H1 (cell line): ENCODE measurements around the gene IQCH. TPM values are rescaled to one million over a fixed set of nuclear protein-coding genes. Genes with fewer than 3 reads are reported as not detected.

Source experiments
- CTCF ChIA-PET: fragments of 300-600 bp; sonication (Branson Sonifier 250); formaldehyde crosslinking; loops from one replicate; lab custom pipeline; 2021; ENCODE audit not compliant: partially characterized antibody; lab: Charles Lee
- POLR2A ChIA-PET: fragments of 300-600 bp; sonication (Branson Sonifier 250); formaldehyde crosslinking; loops from one replicate; lab custom pipeline; 2021; ENCODE audit warnings: inconsistent platforms; ENCODE audit not compliant: partially characterized antibody; lab: Charles Lee
- DNase-seq, 2 experiments: peaks; one replicate each; pipeline versions ENCODE4 v3.0.0 to v3.0.0-alpha.2; 2010 to 2022; ENCODE audit warnings: low spot score in 2 of 2, low read depth in 1 of 2, mixed read lengths in 1 of 2
- FAIRE-seq: peaks from 2 replicates; lab custom pipeline; 2011; peaks lifted over from hg19 to GRCh38; lab: Jason Lieb, UNC
- H2AFZ ChIP-seq: 2 replicates; pipeline ENCODE4 v1.8.1; 2012; ENCODE audit warnings: low read length, inconsistent platforms
- H2AK5ac ChIP-seq: 2 replicates; pipeline ENCODE4 v1.6.1; 2013; ENCODE audit warnings: low read depth, low read length
- H2BK120ac ChIP-seq: replicated peaks from 2 replicates; pipeline ENCODE3; 2013; ENCODE audit warnings: low read depth, low read length, inconsistent platforms
- H2BK12ac ChIP-seq: 2 replicates; pipeline ENCODE4 v1.6.1; 2013; ENCODE audit warnings: low read depth, low read length
- H2BK15ac ChIP-seq: 2 replicates; pipeline ENCODE4 v1.6.1; 2013; ENCODE audit warnings: low read length
- H2BK20ac ChIP-seq: 2 replicates; pipeline ENCODE4 v1.6.1; 2013; ENCODE audit warnings: low read length
- H2BK5ac ChIP-seq: 2 replicates; pipeline ENCODE4 v1.6.1; 2013; ENCODE audit warnings: low read depth, low read length
- H3K14ac ChIP-seq: 2 replicates; pipeline ENCODE4 v1.6.1; 2013; ENCODE audit warnings: inconsistent platforms; ENCODE audit not compliant: insufficient read length
- H3K18ac ChIP-seq: 2 replicates; pipeline ENCODE4 v1.6.1; 2013; ENCODE audit warnings: low read length; ENCODE audit errors: extremely low read depth
- H3K23ac ChIP-seq: 2 replicates; pipeline ENCODE4 v1.6.1; 2013; ENCODE audit warnings: inconsistent platforms; ENCODE audit not compliant: insufficient read length
- H3K23me2 ChIP-seq: 2 replicates; pipeline ENCODE4 v1.6.1; 2013; ENCODE audit warnings: low read depth, low read length
- H3K27ac ChIP-seq: 2 replicates; pipeline ENCODE4 v1.6.1; 2011; ENCODE audit warnings: low read depth, low read length, inconsistent platforms
- H3K27me3 ChIP-seq, 4 experiments: replicated peaks in 1 of 4; 1 replicate in 1 of 4; 2 replicates in 3 of 4; pipeline versions ENCODE4 v1.6.1 to v1.8.1; 2011 to 2013; ENCODE audit warnings: low read length in 3 of 4, mild to moderate bottlenecking in 3 of 4, inconsistent platforms in 2 of 4, mixed read lengths in 2 of 4, moderate library complexity in 1 of 4; ENCODE audit not compliant: control insufficient read depth in 3 of 4, insufficient read depth in 3 of 4; ENCODE audit errors: extremely low read depth in 1 of 4
- H3K36me3 ChIP-seq, 4 experiments: 2 replicates each; pipeline versions ENCODE4 v1.6.1 to v1.8.1; 2011 to 2013; ENCODE audit warnings: mild to moderate bottlenecking in 4 of 4, low read length in 3 of 4, moderate library complexity in 2 of 4, control low read depth in 1 of 4, inconsistent platforms in 1 of 4; ENCODE audit not compliant: insufficient read depth in 4 of 4, control insufficient read depth in 2 of 4
- H3K4ac ChIP-seq: replicated peaks from 2 replicates; pipeline ENCODE3; 2013; ENCODE audit warnings: low read length, low read depth, mixed read lengths, inconsistent platforms; ENCODE audit not compliant: insufficient read length
- H3K4me1 ChIP-seq, 4 experiments: replicated peaks in 1 of 4; 1 replicate in 1 of 4; 2 replicates in 3 of 4; pipeline versions ENCODE4 v1.6.1 to v1.8.1; 2011 to 2013; ENCODE audit warnings: low read length in 3 of 4, inconsistent platforms in 2 of 4, mixed read lengths in 1 of 4; ENCODE audit not compliant: insufficient read depth in 4 of 4, control insufficient read depth in 3 of 4
- H3K4me2 ChIP-seq, 2 experiments: 2 replicates each; pipeline versions ENCODE4 v1.6.1 to v1.8.1; 2011 to 2013; ENCODE audit warnings: low read depth in 2 of 2, low read length in 2 of 2, control low read depth in 1 of 2, inconsistent platforms in 1 of 2, mild to moderate bottlenecking in 1 of 2; ENCODE audit not compliant: insufficient read depth in 1 of 2
- H3K4me3 ChIP-seq, 4 experiments: fragments of 200-600, 300-600 bp in 1 of 4; sonication (generic), shearing (Covaris generic), sonication (Bioruptor Twin) in 1 of 4; 2 replicates each; pipeline versions ENCODE4 v1.5.1 to v1.8.1; 2011 to 2016; ENCODE audit warnings: low read length in 4 of 4, low read depth in 3 of 4, control low read depth in 2 of 4, inconsistent platforms in 2 of 4, mild to moderate bottlenecking in 2 of 4, mixed read lengths in 1 of 4, moderate library complexity in 1 of 4; ENCODE audit not compliant: insufficient read depth in 2 of 4; ENCODE audit errors: extremely low read depth in 1 of 4
- H3K56ac ChIP-seq: replicated peaks from 2 replicates; pipeline ENCODE3; 2013; ENCODE audit warnings: low read depth, mild to moderate bottlenecking, mixed read lengths, low read length, inconsistent platforms; ENCODE audit not compliant: insufficient read length
- H3K79me1 ChIP-seq: 2 replicates; pipeline ENCODE4 v1.6.1; 2013; ENCODE audit warnings: low read depth, low read length, control low read depth
- H3K79me2 ChIP-seq, 2 experiments: 2 replicates each; pipeline versions ENCODE4 v1.6.1 to v1.8.1; 2012 to 2013; ENCODE audit warnings: low read length in 2 of 2, mild to moderate bottlenecking in 2 of 2, inconsistent platforms in 1 of 2; ENCODE audit not compliant: insufficient read depth in 2 of 2, control insufficient read depth in 1 of 2
- H3K9ac ChIP-seq, 4 experiments: replicated peaks in 1 of 4; 1 replicate in 1 of 4; 2 replicates in 3 of 4; pipeline versions ENCODE4 v1.6.1 to v1.8.1; 2011 to 2013; ENCODE audit warnings: low read depth in 3 of 4, low read length in 3 of 4, control low read depth in 2 of 4, mild to moderate bottlenecking in 2 of 4, moderate library complexity in 2 of 4, inconsistent platforms in 1 of 4; ENCODE audit errors: extremely low read depth in 1 of 4
- H3K9me3 ChIP-seq, 2 experiments: 2 replicates each; pipeline versions ENCODE4 v1.6.1 to v1.8.1; 2012 to 2013; ENCODE audit warnings: mild to moderate bottlenecking in 2 of 2, moderate library complexity in 2 of 2, control low read depth in 1 of 2, inconsistent platforms in 1 of 2, low read depth in 1 of 2, low read length in 1 of 2, mixed read lengths in 1 of 2; ENCODE audit not compliant: insufficient read depth in 2 of 2
- H4K20me1 ChIP-seq, 2 experiments: replicated peaks in 1 of 2; 2 replicates each; pipeline versions ENCODE3 to v1.8.1; 2011 to 2013; ENCODE audit warnings: inconsistent platforms in 2 of 2, low read length in 2 of 2, mild to moderate bottlenecking in 1 of 2; ENCODE audit not compliant: insufficient read depth in 2 of 2, control insufficient read depth in 1 of 2
- H4K5ac ChIP-seq: 2 replicates; pipeline ENCODE4 v1.6.1; 2013; ENCODE audit warnings: low read length, low read depth, mixed read lengths, inconsistent platforms; ENCODE audit not compliant: insufficient read length
- H4K8ac ChIP-seq: 2 replicates; pipeline ENCODE4 v1.8.0; 2013; ENCODE audit warnings: mild to moderate bottlenecking, moderate library complexity, low read length, inconsistent platforms; ENCODE audit not compliant: insufficient read depth; ENCODE audit errors: extremely low read depth
- H4K91ac ChIP-seq: replicated peaks from 2 replicates; pipeline ENCODE3; 2013; ENCODE audit warnings: low read length, mixed read lengths, inconsistent platforms; ENCODE audit not compliant: insufficient read length
- CBX5 ChIP-seq: fragments of 300-800, 300-1000 bp; sonication (generic); IDR thresholded peaks from 2 replicates; pipeline ENCODE4 v1.7.1; 2016; ENCODE audit warnings: antibody characterized with exemption, low read length, low read depth
- JUN ChIP-seq: IDR thresholded peaks from 2 replicates; pipeline ENCODE4 v1.6.1; 2011; ENCODE audit warnings: low read depth, mild to moderate bottlenecking, improper control_type of control experiment, low read length
- KDM1A ChIP-seq: fragments of 200-600, 300-600 bp; sonication (generic); IDR thresholded peaks from 2 replicates; pipeline ENCODE4 v1.7.1; 2016; ENCODE audit warnings: mild to moderate bottlenecking, low read length, borderline replicate concordance
- KDM5A ChIP-seq: fragments of 200-600 bp; IDR thresholded peaks from 2 replicates; pipeline ENCODE4 v1.7.1; 2012; ENCODE audit warnings: mild to moderate bottlenecking, low read length, inconsistent platforms, mixed read lengths
- MAFK ChIP-seq: IDR thresholded peaks from 2 replicates; pipeline ENCODE4 v1.6.1; 2012; ENCODE audit warnings: low read depth, mild to moderate bottlenecking, improper control_type of control experiment, low read length
- RAD21 ChIP-seq, 2 experiments: IDR thresholded peaks in 1 of 2; conservative IDR thresholded peaks in 1 of 2; 2 replicates each; pipeline ENCODE4 v1.6.1; 2011; ENCODE audit warnings: low read depth in 2 of 2, low read length in 2 of 2, improper control_type of control experiment in 1 of 2, inconsistent platforms in 1 of 2, mild to moderate bottlenecking in 1 of 2, moderate library complexity in 1 of 2
- RBBP5 ChIP-seq: IDR thresholded peaks from 2 replicates; pipeline ENCODE4 v1.7.1; 2012; ENCODE audit warnings: low read depth, mild to moderate bottlenecking, inconsistent platforms, low read length, moderate library complexity, borderline replicate concordance
- SAP30 ChIP-seq: fragments of 300-600 bp; sonication (generic); IDR thresholded peaks from 2 replicates; pipeline ENCODE4 v1.7.1; 2012; ENCODE audit warnings: low read length, moderate library complexity, mild to moderate bottlenecking, inconsistent platforms; ENCODE audit not compliant: insufficient read depth, insufficient replicate concordance
- YY1 ChIP-seq: IDR thresholded peaks from 2 replicates; pipeline ENCODE4 v1.6.1; 2011; ENCODE audit warnings: low read depth, mild to moderate bottlenecking, low read length
- ZNF274 ChIP-seq: IDR thresholded peaks from 2 replicates; pipeline ENCODE4 v1.7.0; 2012; ENCODE audit warnings: low read length, borderline replicate concordance; ENCODE audit errors: extremely low read depth
- WGBS, 2 experiments: shearing (Covaris generic) in 1 of 2; methylation state at CpG; one replicate each; pipeline versions ENCODE4 v1.1.6 to v1.1.7; 2013 to 2015; ENCODE audit warnings: low lambda C conversion rate in 2 of 2, mixed read lengths in 2 of 2, inconsistent platforms in 1 of 2, low coverage in 1 of 2, missing lambda C conversion rate in 1 of 2; ENCODE audit not compliant: insufficient replicate concordance in 2 of 2, insufficient coverage in 1 of 2, insufficient read length in 1 of 2; ENCODE audit errors: extremely low coverage in 1 of 2, missing lambda C conversion rate in 1 of 2; 5-methylcytosine and 5-hydroxymethylcytosine counted together
- polyA plus RNA-seq, 7 experiments: library from polyadenylated mRNA; depleted of rRNA in 3 of 7; stranded (reverse) in 5 of 7; unstranded in 2 of 7; fragments of >200 nt in 5 of 7; fragments of 200-250 nt in 2 of 7; gene quantifications; 1 replicate in 5 of 7; 2 replicates in 1 of 7; 4 replicates in 1 of 7; pipeline versions ENCODE4 v1.2.1 to v1.2.3, GENCODE V29; 2011 to 2013; ENCODE audit warnings: missing spikeins in 2 of 7, mixed read lengths in 2 of 7
- total RNA-seq: library from RNA; stranded (reverse); fragmentation: NEBNext Ultra II Directional; extraction: Animal tissue kit (Norgen Biotek cat#: 25700); gene quantifications from 2 replicates; pipeline ENCODE4 v1.2.1, GENCODE V29; 2021
- TF ChIP-seq, protein P1 (sequence below): IDR thresholded peaks from 2 replicates; pipeline ENCODE4 v1.6.1; 2011; ENCODE audit warnings: low read depth, mild to moderate bottlenecking, low read length; ENCODE audit not compliant: insufficient read depth
- TF ChIP-seq, protein P2 (sequence below): IDR thresholded peaks from 2 replicates; pipeline ENCODE4 v1.6.1; 2012; ENCODE audit warnings: inconsistent platforms

The IQCH gene
- total and polyA plus RNA-seq, 2 of the 8 experiments (the other 6 are each of a cell fraction or from before 2014, with no cell fraction given) = 0.60 to 1.9 TPM

DNA sequence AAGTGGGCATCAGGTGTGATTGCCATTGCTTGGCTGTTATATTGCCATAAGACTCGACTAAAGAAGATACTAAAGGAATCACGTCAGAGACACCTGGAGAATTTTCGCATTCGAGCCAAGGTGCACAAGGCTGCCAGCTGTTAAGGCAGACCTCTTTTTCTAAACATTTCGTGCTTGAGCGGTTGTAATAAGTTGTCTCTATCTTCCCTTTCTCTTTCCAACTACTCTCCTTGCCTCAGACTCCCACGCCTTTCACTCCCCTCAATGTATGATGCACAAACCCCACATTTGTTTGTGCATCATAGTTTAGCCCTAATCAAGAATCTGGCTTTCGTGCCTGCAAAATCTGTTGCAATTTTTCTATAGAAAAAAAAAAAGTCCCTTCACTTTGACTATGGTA lies 118.0 kb downstream of the IQCH start:
- H3K4me2 ChIP-seq = no peak overlapping the region
- CTCF ChIA-PET = interaction anchor here (1.0 kb wide), 1 partner anchor 61 kb away, joined by 3 read pairs; no protein-coding TSS in a partner anchor
- no peak overlapping the region for H3K23ac ChIP-seq
- no peak overlapping the region for H2AFZ ChIP-seq
- H4K5ac ChIP-seq = no peak overlapping the region
- H3K23me2 ChIP-seq = no peaks in the 10 kb centered on the region
- no peak overlapping the region for H3K4me3 ChIP-seq
- no peak overlapping the region for H2BK15ac ChIP-seq
- no peak overlapping the region for H3K56ac ChIP-seq
- no peak overlapping the region for H3K4ac ChIP-seq
- H3K36me3 ChIP-seq = no peaks in the 10 kb centered on the region
- no peak for DNase-seq
- no peak overlapping the region; the same call in 1 of the 2 replicates for H2BK12ac ChIP-seq
- no peaks in the 10 kb centered on the region for H3K9me3 ChIP-seq
- no peak overlapping the region for H2BK20ac ChIP-seq
- H3K18ac ChIP-seq = no peak overlapping the region
- H4K91ac ChIP-seq = no peak overlapping the region
- H2BK120ac ChIP-seq = no peak overlapping the region
- H3K79me1 ChIP-seq = no peaks in the 10 kb centered on the region
- no peak for FAIRE-seq
- no peak overlapping the region for H4K8ac ChIP-seq
- H2AK5ac ChIP-seq = no peak overlapping the region
- peaks cover 0 to 3% (median 0%) of the 10 kb centered on the region in 4 experiments; a peak in 1 of 7 replicates for H3K4me1 ChIP-seq
- no peak overlapping the region for H3K27ac ChIP-seq
- no peaks in the 10 kb centered on the region for H3K79me2 ChIP-seq
- no peak overlapping the region for H2BK5ac ChIP-seq
- H3K27me3 ChIP-seq = no peaks in the 10 kb centered on the region; a peak in 1 of 7 replicates
- no peak overlapping the region for H3K14ac ChIP-seq
- H4K20me1 ChIP-seq = no peaks in the 10 kb centered on the region
- POLR2A ChIA-PET = no interaction called here
- WGBS, 2 experiments = 91% methylated on average over 8 of the region's 8 CpGs; no CpG with 5 or more reads in 1 of the 2 experiments
- H3K9ac ChIP-seq = no peak overlapping the region; a peak in 1 of 7 replicates
- TF ChIP-seq SAP30 (no peak), RAD21 (IDR thresholded peaks at IDR 0.05 in 1 of 2, conservative IDR thresholded peaks at IDR 0.05 in 1 of 2; ENCODE audit: low read depth in 2 of 2, low read length in 2 of 2) (no peak), KDM5A (no peak), MAFK (no peak), KDM1A (no peak), RBBP5 (no peak), ZNF274 (no peak), JUN (no peak), CBX5 (no peak), YY1 (no peak)
- TF ChIP-seq, protein P1, sequence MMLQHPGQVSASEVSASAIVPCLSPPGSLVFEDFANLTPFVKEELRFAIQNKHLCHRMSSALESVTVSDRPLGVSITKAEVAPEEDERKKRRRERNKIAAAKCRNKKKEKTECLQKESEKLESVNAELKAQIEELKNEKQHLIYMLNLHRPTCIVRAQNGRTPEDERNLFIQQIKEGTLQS = no peak
- TF ChIP-seq, protein P2, sequence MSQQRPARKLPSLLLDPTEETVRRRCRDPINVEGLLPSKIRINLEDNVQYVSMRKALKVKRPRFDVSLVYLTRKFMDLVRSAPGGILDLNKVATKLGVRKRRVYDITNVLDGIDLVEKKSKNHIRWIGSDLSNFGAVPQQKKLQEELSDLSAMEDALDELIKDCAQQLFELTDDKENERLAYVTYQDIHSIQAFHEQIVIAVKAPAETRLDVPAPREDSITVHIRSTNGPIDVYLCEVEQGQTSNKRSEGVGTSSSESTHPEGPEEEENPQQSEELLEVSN = no peak
